NCI-H2227 (cell line): ENCODE results near the gene DUSP1.

Experiments
- DNase-seq: peaks from one replicate; lab custom pipeline; 2025; ENCODE audit not compliant: unreplicated experiment; lab: John Stamatoyannopoulos, UW

The DUSP1 gene

DNA sequence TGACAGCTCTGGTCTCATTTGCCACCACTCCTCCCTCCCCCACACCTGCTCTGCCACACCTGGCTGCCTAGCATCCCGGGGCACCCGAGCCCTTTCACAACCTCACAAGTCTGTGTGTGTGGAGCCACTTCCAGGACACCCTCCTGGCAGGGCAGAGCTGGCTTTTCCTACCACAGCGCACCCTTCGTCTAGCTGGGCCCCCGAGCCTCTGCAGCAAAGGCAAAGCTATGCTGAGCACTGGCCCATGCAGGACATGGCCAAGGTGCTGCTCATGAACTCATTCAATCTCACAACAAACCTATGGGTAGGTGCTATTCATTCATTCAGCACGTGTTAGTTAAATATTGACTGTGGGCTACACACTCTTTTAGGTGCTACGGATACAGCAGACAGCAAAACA, 43.4 kb downstream of the DUSP1 start:
- DNase-seq: no peak

DNA sequence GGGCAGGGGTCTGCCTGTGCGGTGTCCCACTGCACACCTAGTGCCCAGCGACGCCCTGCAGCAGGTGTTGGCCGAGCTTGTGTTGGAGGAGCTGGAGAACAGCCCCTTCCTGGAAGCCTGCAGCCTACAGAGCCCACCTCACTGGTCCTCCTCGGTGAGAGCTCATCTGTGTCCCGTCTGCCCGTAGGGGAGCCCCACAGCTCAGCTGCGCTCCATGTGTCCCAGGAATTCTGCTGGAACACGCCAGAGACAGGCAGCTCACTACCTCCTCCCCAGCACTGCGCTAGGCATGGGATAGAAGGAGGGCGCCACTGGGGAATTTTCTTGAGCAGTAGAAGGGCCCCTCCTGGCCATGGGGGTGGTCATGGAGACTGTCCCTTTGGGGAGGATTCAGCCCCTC, 44.0 kb downstream of the DUSP1 start:
- DNase-seq: no peak

DNA sequence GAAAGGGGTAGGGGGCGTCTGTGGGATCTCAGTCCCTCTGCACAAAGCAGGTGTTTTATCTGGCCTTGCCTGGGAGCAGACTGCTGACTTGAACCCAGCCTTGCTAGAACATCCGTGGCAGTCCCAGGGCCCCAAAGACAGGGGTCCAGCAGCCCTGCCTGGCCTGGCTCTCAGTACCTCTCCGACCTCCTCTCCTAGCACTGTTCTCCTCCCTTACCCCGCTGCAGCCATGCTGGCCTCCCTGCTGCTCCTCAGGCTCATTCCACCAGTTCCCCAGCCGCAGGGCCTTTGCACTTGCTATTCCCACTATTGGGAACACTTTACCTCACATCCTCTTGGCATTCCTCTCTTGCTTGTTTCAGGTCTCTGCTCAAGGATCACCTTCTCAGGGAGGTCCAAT, 45.2 kb downstream of the DUSP1 start:
- DNase-seq: no peak

DNA sequence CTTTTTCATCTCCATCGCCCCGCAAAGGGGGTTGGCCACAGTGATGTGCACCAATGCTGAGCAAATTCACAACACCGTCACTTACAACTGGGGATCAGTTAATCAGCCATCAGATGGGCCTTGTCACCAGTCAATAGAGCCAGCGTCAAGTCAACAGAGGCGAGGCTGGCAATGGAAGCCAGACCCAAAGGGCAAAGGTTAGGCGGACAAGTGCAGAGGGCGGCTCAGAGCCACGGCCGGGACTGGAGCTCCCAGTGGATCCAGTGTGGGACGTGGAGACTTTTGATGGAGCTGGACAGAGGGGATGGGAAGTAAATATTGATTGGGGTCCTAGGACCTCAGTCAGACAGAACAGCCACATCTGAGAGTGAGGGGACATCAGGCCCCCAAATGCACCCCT, 45.7 kb downstream of the DUSP1 start:
- no peak for DNase-seq

DNA sequence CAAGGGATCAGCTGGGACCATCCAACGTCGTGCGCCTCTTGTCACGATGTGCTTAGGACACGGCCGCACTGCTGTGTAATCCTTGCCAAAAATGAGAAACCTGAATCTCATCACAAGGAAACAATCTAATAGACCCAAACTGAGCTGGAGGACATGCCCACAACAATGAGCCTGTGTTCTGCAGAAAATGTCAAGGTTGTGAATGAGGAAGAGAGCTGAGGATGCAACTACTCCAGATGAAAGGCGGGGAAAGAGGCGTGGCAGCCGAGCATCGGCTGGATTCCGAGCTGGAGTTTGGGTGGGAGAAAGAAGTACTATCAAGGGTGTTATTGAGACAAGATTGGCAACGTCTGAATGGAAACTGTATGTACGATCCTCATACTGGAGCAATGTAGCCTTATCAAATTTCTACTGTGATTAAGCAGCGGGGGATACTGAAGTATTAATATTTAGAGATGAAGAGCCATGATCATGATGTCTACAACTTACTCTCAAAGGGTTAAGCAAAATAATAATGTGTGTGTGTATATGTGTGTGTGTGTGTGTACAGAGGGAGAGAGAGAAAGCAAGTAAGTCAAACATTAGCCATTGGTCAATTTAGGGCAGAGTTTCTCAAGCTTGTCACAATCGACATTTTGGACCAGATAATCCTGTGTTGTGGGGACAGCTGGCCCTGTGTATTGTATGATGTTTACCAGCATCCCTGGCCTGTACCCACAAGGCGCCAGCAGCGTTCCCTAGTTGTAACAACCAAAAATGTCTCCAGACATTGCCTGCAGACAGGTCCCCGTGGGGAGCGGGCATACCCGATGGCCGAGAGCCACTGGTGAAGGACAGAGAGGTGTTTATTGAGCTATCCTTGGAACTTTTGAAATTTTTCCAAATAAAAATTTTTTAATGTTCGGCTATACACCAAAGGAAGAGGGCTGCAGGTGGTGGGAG, 46.5 kb downstream of the DUSP1 start:
- no peak for DNase-seq

GRCh38 chr5:172723508-172723907, 47.5 kb downstream of the DUSP1 start:
- DNase-seq: no peak

DNA sequence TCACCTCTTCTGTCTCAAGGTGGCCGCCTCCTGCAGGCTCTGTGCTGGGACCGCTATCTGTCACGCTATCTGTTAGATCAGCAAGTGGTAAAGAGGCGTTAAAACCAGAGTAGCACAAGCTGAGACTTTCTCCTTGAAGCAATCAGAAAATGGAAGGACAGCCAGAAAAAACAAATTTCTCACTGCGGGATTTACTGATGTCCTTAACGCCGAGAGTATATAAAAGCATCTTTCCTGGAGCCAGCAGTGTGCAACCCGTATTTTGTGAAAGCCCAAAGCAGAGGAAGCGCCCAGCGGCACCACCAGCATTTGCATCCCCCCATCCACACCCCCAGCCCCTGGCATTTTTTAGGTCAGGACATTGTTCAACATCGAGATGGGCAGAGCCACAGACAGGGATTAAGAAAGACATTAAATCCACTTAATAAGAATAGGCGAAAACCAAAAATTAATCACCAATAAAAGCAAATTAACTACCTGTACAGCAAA, 48.6 kb downstream of the DUSP1 start:
- no peak for DNase-seq

- DNase-seq: no peak
Measured at GRCh38 chr5:172721455-172722326, 49.3 kb downstream of the DUSP1 start.

DNA sequence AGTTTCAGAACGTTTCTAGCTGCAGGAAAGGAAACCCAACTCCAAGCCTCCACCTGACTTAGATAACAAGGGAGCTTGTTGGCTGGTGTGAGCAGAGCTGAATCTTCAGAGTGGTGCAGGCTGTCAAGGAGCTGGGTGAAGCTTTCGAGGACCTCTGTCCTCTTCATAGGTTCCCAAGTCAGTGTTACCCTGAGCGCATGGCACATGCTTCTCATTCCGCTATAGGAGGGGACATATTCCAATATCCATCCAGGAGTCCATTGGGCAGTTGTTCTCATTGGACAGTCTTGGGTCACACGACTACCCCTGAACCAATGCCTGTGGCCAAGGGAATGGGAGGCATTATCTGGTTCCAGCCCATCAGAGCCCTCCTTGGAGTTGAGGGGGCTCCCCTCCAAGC, 50.3 kb downstream of the DUSP1 start:
- no peak for DNase-seq

- DNase-seq: no peak
Measured at GRCh38 chr5:172719211-172719610, 51.8 kb downstream of the DUSP1 start.

DNA sequence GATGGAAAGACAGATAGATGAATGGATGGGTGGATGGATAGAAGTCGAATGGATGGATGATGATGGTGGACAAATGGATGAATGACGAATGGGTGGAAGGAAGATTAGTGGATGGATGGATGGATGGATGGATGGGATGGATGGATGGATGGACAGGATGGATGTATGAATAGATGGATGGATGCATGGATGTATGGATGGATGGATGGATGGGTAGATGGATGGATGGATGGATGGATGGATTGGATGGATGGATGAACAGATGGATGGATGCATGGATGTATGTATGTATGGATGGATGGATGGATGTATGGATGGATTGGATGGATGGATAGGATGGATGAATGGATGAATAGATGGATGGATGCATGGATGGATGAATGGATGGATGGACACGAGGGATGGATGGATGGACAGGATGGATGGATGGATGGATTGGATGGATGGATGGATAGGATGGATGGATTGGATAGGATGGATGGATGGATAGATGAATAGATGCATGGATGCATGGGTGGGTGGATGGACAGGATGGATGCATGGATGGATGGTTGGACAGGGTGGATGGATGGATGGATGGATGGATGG, 52.4 kb downstream of the DUSP1 start:
- DNase-seq: no peak
